HG03521 (cell line): Measurements from ENCODE around the gene TCF7L1.

Source experiments
- ATAC-seq: cut with Tn5 transposase; IDR thresholded peaks from one replicate; pipeline ENCODE4 v1.9.1; 2021; ENCODE audit warnings: mild to moderate bottlenecking, moderate library complexity; ENCODE audit not compliant: unreplicated experiment

Gene TCF7L1

GRCh38 chr2:85215448-85216401 lies 82.5 kb downstream of the TCF7L1 start:
- no peak for ATAC-seq

GRCh38 chr2:85216927-85217326 lies 83.7 kb downstream of the TCF7L1 start:
- ATAC-seq = no peak

- no peak for ATAC-seq
These were observed 88.0 kb downstream of the TCF7L1 start for GRCh38 chr2:85221067-85221691.

- ATAC-seq = no peak
These were observed 89.6 kb downstream of the TCF7L1 start for GRCh38 chr2:85222792-85223191.

- ATAC-seq = no peak
These were observed 93.6 kb downstream of the TCF7L1 start for GRCh38 chr2:85226783-85227182.

GRCh38 chr2:85230679-85231467 lies 97.7 kb downstream of the TCF7L1 start:
- no peak for ATAC-seq

GRCh38 chr2:85231468-85231805 lies 98.2 kb downstream of the TCF7L1 start:
- no peak for ATAC-seq

GRCh38 chr2:85231952-85232351 lies 98.8 kb downstream of the TCF7L1 start:
- no peak for ATAC-seq

- no peak for ATAC-seq
These were observed 101.7 kb downstream of the TCF7L1 start for GRCh38 chr2:85234868-85235267.

- ATAC-seq = no peak
These were observed 102.1 kb downstream of the TCF7L1 start for GRCh38 chr2:85235281-85235680.

- ATAC-seq = no peak
These were observed 102.9 kb downstream of the TCF7L1 start for GRCh38 chr2:85236084-85236483.

- no peak for ATAC-seq
These were observed 104.8 kb downstream of the TCF7L1 start for GRCh38 chr2:85237849-85238565.

- no peak for ATAC-seq
These were observed 105.4 kb downstream of the TCF7L1 start for GRCh38 chr2:85238607-85239006.

GRCh38 chr2:85239102-85239501 lies 105.9 kb downstream of the TCF7L1 start:
- ATAC-seq = no peak

- no peak for ATAC-seq
These were observed 106.9 kb downstream of the TCF7L1 start for GRCh38 chr2:85240055-85240454.

- ATAC-seq = no peak
These were observed 109.1 kb downstream of the TCF7L1 start for GRCh38 chr2:85242321-85242720.

- no peak for ATAC-seq
These were observed 110.2 kb downstream of the TCF7L1 start for GRCh38 chr2:85243101-85244072.

GRCh38 chr2:85244828-85245227 lies 111.6 kb downstream of the TCF7L1 start:
- no peak for ATAC-seq

GRCh38 chr2:85245891-85246290 lies 112.7 kb downstream of the TCF7L1 start:
- ATAC-seq = no peak

- ATAC-seq = no peak
These were observed 113.2 kb downstream of the TCF7L1 start for GRCh38 chr2:85246348-85246747.
